ENCODE data around the gene ZNF841. TPM values are rescaled to one million over a fixed set of nuclear protein-coding genes. Genes with fewer than 3 reads are reported as not detected.

The ZNF841 gene
- total and polyA plus RNA-seq, 2 of the 8 experiments (the other 6 are each of a cell fraction or from before 2014, with no cell fraction given) = 4.1 to 17.9 TPM

- no peak overlapping the region for H3K18ac ChIP-seq (ENCODE audit: extremely low read depth, low read length)
- H3K56ac ChIP-seq (replicated peaks; ENCODE audit: insufficient read length, low read depth, low read length) = no peak overlapping the region
- H3K79me1 ChIP-seq (ENCODE audit: low read depth, low read length) = peaks cover 2% of the 10 kb centered on the region; the same call in 1 of the 2 replicates
- H2BK5ac ChIP-seq (ENCODE audit: low read depth, low read length) = no peak overlapping the region; the same call in 1 of the 2 replicates
- no peak overlapping the region for H3K27ac ChIP-seq (ENCODE audit: low read depth, low read length)
- CTCF ChIA-PET (ENCODE audit: partially characterized antibody) = interaction anchor here (0.9 to 1.2 kb wide), 2 partner anchors 11 to 33 kb away, joined by 3 to 4 read pairs; no protein-coding TSS in a partner anchor
- peaks cover 6% of the 10 kb centered on the region; the same call in 1 of the 2 replicates for H3K23me2 ChIP-seq (ENCODE audit: low read depth, low read length)
- H3K9me3 ChIP-seq (ENCODE audit: insufficient read depth in 2 of 2, low read depth in 1 of 2, low read length in 1 of 2) = peaks cover 4 to 7% of the 10 kb centered on the region in 2 experiments; a peak in 3 of 4 replicates
- peak overlapping the region; percentile 82 to 99 (median 96); a peak in 6 of 8 replicates for H3K4me3 ChIP-seq (ENCODE audit: extremely low read depth in 1 of 4, insufficient read depth in 2 of 4, low read depth in 3 of 4, low read length in 4 of 4)
- WGBS, 2 experiments (ENCODE audit: extremely low coverage in 1 of 2, insufficient coverage in 1 of 2, insufficient read length in 1 of 2, insufficient replicate concordance in 2 of 2, low coverage in 1 of 2, low lambda C conversion rate in 2 of 2, missing lambda C conversion rate in 1 of 2) = 35% methylated on average over 20 of the region's 22 CpGs; no CpG with 5 or more reads in 1 of the 2 experiments
- H3K23ac ChIP-seq (ENCODE audit: insufficient read length) = no peak overlapping the region
- H3K36me3 ChIP-seq (ENCODE audit: control insufficient read depth in 2 of 4, insufficient read depth in 4 of 4, low read length in 3 of 4) = peaks cover 0 to 5% (median 0%) of the 10 kb centered on the region in 4 experiments; a peak in 1 of 8 replicates
- H2BK12ac ChIP-seq (ENCODE audit: low read depth, low read length) = no peak overlapping the region
- no peak overlapping the region for H2AK5ac ChIP-seq (ENCODE audit: low read depth, low read length)
- POLR2A ChIA-PET (ENCODE audit: partially characterized antibody) = interaction anchor here (1.0 to 2.8 kb wide), 6 partner anchors 14 to 258 kb away, joined by 3 to 14 read pairs (median 6); partner anchors contain the start of genes PPP2R1A, ZNF528 and ZNF614
- peak overlapping the region; percentile 85 for H2AFZ ChIP-seq (ENCODE audit: low read length)
- H3K4me2 ChIP-seq (ENCODE audit: insufficient read depth in 1 of 2, low read depth in 2 of 2, low read length in 2 of 2) = peak overlapping the region; percentile 41 to 98; a peak in 2 of 4 replicates
- DNase-seq (ENCODE audit: low read depth in 1 of 2, low spot score in 2 of 2) (no peak), FAIRE-seq (peak; percentile 45)
- H4K5ac ChIP-seq (ENCODE audit: insufficient read length, low read depth, low read length) = no peak overlapping the region
- H3K27me3 ChIP-seq (replicated peaks in 1 of 4; ENCODE audit: control insufficient read depth in 3 of 4, extremely low read depth in 1 of 4, insufficient read depth in 3 of 4, low read length in 3 of 4) = no peaks in the 10 kb centered on the region
- H2BK20ac ChIP-seq (ENCODE audit: low read length) = no peak overlapping the region
- H3K79me2 ChIP-seq (ENCODE audit: control insufficient read depth in 1 of 2, insufficient read depth in 2 of 2, low read length in 2 of 2) = peaks cover 6 to 30% of the 10 kb centered on the region in 2 experiments
- no peak overlapping the region for H2BK15ac ChIP-seq (ENCODE audit: low read length)
- H4K91ac ChIP-seq (replicated peaks; ENCODE audit: insufficient read length, low read length) = no peak overlapping the region
- peaks cover 0 to 4% (median 0%) of the 10 kb centered on the region in 4 experiments; a peak in 2 of 7 replicates for H3K4me1 ChIP-seq (replicated peaks in 1 of 4; ENCODE audit: control insufficient read depth in 3 of 4, insufficient read depth in 4 of 4, low read length in 3 of 4)
- H2BK120ac ChIP-seq (replicated peaks; ENCODE audit: low read depth, low read length) = no peak overlapping the region
- H3K14ac ChIP-seq (ENCODE audit: insufficient read length) = no peak overlapping the region
- no peak overlapping the region; a peak in 2 of 7 replicates for H3K9ac ChIP-seq (replicated peaks in 1 of 4; ENCODE audit: extremely low read depth in 1 of 4, low read depth in 3 of 4, low read length in 3 of 4)
- no peak overlapping the region for H3K4ac ChIP-seq (replicated peaks; ENCODE audit: insufficient read length, low read depth, low read length)
- H4K20me1 ChIP-seq (replicated peaks in 1 of 2; ENCODE audit: control insufficient read depth in 1 of 2, insufficient read depth in 2 of 2, low read length in 2 of 2) = no peaks in the 10 kb centered on the region
- no peak overlapping the region for H4K8ac ChIP-seq (ENCODE audit: extremely low read depth, insufficient read depth, low read length)
- TF ChIP-seq TAF1 (IDR thresholded peaks at IDR 0.05; ENCODE audit: low read depth, low read length) (0 out of 2 replicates have a peak, but pooled peaks have one; percentile 5), SP4 (IDR thresholded peaks at IDR 0.05; ENCODE audit: low read length) (no peak), FOSL1 (IDR thresholded peaks at IDR 0.05; ENCODE audit: insufficient read depth, low read depth, low read length) (no peak)
Measured at GRCh38 chr19:52140032-52140710, 44.6 kb upstream of the ZNF841 start.

Measured in H1 (cell line).